NCI-H524 (cell line): ENCODE measurements around the gene NCDN.

ENCODE experiments used
- DNase-seq, 2 experiments: peaks; one replicate each; lab custom pipeline; 2025; lab: John Stamatoyannopoulos, UW

Gene NCDN

GRCh38 chr1:35557611-35558373 is at the start of gene NCDN:
NCDN (plus strand) TSS chr1:35557799; CDS start chr1:35558191, 392 bp downstream.
- peak; percentile 91 to 97 for DNase-seq

GRCh38 chr1:35507947-35508346 is 49.7 kb upstream of the NCDN start:
- no peak for DNase-seq

- DNase-seq = no peak
Observed at GRCh38 chr1:35509558-35509957, 48.0 kb upstream of the NCDN start.

GRCh38 chr1:35511305-35511704 is 46.3 kb upstream of the NCDN start:
- no peak for DNase-seq

- no peak for DNase-seq
Observed at GRCh38 chr1:35518183-35518582, 39.4 kb upstream of the NCDN start.

- DNase-seq = no peak
Observed at GRCh38 chr1:35519432-35519831, 38.2 kb upstream of the NCDN start.

- no peak for DNase-seq
Observed at GRCh38 chr1:35524106-35524505, 33.5 kb upstream of the NCDN start.

- no peak for DNase-seq
Observed at GRCh38 chr1:35530168-35530567, 27.4 kb upstream of the NCDN start.

GRCh38 chr1:35530946-35531345 is 26.7 kb upstream of the NCDN start:
- no peak for DNase-seq

- DNase-seq = no peak
Observed at GRCh38 chr1:35531368-35531767, 26.2 kb upstream of the NCDN start.

- no peak for DNase-seq
Observed at GRCh38 chr1:35532497-35533223, 24.9 kb upstream of the NCDN start.

GRCh38 chr1:35533586-35533985 is 24.0 kb upstream of the NCDN start:
- DNase-seq = no peak

- no peak for DNase-seq
Observed at GRCh38 chr1:35535243-35535642, 22.4 kb upstream of the NCDN start.

GRCh38 chr1:35536556-35537162 is 20.9 kb upstream of the NCDN start:
- no peak for DNase-seq

- DNase-seq = peak in 1 of 2 experiments; percentile 8
Observed at GRCh38 chr1:35537806-35538205, 19.8 kb upstream of the NCDN start.

GRCh38 chr1:35539073-35539823 is 18.4 kb upstream of the NCDN start:
- DNase-seq = peak; percentile 12 to 72

GRCh38 chr1:35539824-35540261 is 17.8 kb upstream of the NCDN start:
- no peak for DNase-seq

GRCh38 chr1:35544976-35545375 is 12.6 kb upstream of the NCDN start:
- DNase-seq = peak; percentile 45 to 81

GRCh38 chr1:35546614-35547013 is 11.0 kb upstream of the NCDN start:
- DNase-seq = no peak

GRCh38 chr1:35553851-35554250 is 3.7 kb upstream of the NCDN start:
- DNase-seq = no peak

- DNase-seq = no peak
Observed at GRCh38 chr1:35554266-35555211, 3.1 kb upstream of the NCDN start.
